Stimulated activated CD8-positive, alpha-beta memory T cell treated with anti-CD3 and anti-CD28 coated beads, Interleukin-15, amount 100 ng/mL, for 48 hours (primary cell): Measurements from ENCODE around the gene PEX14.

ENCODE experiments used
- DNase-seq, 2 donors: peaks; one replicate each; pipeline ENCODE4 v3.0.0-alpha.2; 2020; ENCODE audit warnings: low read depth in 2 of 2

The PEX14 gene

GRCh38 chr1:10631811-10632593 lies 157.3 kb downstream of the PEX14 start:
- no peak for DNase-seq

DNA sequence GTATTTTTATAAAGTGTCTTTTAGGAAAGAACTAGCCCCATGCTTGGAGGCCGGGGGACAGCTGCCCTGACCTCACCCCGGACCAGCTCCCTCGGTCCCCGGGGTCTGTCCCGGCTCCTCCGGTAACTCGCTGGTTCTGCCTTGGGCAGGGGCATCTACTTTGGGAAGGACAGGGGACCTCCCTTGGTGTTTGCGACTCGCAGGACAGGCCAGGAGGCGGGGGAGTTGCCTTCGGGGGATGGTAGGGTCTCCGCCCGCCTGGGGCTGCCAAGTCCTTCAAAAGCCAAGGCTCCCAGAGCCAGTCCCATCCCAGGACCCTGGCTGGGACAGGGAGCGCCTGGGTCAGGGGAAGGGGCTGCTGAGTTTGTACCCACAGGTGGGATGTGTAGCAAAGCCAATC lies 157.9 kb downstream of the PEX14 start:
- DNase-seq = no peak

DNA sequence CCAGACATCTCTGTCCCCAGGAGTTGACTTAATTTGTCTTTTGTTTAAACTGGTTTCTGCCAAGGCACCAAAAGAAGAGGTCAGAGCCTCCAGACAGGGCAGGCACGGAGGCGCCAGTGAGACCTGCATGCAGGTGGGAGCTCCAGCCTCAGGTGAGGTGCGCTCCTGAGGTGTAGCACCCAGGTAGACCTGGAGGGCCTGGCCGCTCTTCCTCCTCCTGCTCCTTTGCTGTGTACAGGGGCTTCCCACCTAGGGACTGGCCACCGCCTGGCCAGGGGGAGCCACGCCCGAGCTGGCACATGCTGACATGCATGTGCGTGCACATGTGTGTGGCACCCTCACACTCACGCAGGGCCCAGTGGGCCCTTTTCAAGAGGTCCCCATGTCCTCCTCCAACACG lies 158.7 kb downstream of the PEX14 start:
- DNase-seq = no peak

DNA sequence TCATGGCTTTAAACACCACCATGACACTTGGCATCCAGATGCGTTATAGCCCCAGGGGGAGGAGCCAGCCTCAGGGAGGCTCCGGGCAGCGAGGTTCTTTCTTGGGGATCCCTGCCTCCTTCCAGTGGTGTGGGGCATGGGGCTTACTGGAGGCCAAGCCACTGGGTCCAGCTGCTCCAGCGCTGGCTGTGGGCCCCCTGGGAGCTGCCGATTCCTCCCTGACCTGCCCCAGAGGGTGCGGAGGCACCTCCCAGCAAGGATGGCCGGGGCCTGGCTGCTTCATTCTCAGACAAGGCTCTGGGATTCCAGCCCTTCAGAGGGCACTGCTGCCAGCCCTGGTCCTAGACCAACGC lies 159.3 kb downstream of the PEX14 start:
- no peak for DNase-seq

GRCh38 chr1:10634428-10635084 lies 159.8 kb downstream of the PEX14 start:
- no peak for DNase-seq

DNA sequence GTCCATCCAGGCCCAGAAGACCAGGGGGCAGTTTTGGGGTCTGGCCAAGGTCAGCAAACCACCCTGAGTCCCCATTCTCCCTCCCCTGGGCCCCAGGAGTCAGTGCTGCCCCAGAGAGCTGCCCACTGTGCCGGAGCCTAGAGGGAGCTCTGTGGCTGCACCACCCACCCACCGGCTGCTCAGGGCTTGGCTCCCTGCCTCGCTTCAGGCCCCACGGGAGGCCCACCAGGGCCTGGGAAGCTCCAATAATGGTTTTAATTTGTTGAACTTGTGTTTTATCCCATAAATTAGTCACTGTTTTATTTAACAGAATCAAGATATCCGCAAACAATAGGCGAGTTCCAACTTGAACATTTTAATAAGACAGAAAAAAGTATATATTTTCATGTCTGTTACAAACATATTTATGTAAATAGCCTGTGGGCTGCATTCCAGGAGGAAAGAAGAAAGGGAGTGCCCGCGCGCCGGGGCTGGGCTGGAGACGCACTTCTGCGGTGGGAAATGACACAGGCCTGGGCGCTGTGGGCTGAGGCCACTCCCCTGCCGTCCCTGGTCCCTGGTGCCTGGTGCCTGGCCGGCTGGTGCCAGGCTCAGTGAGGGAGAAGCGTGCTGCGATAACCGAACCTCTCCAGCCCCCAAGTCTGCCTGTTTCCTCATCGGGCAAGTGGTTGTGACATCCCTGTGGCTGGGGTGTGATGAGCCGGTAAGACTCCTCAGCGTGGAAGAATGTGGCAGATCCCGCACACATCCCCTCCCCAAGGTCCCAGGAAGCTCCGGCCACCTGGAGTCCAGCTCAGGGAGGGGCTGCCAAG lies 160.5 kb downstream of the PEX14 start:
- DNase-seq = no peak

- no peak for DNase-seq
Measured at GRCh38 chr1:10635992-10636391, 161.2 kb downstream of the PEX14 start.

DNA sequence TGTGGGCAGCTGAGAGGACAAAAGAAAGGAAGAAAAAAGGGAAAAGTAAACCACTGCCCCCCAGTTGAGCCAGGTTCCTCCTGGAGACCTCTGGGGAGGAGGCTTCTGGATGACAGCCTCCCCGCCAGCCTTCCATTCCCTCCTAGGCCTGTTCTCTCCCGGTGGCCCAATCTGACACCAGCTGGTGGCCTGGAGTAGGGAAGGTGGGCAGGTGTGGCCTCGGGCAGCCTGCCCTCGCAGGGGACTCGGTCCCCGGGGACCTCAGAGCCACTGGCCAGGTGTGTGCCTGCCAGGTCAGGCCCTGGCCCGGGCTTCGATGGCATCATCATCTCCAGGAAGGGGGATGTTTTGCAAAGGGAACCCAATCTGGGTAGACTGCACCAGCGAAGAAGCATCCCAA lies 162.7 kb downstream of the PEX14 start:
- no peak for DNase-seq

- DNase-seq = no peak
Measured at GRCh38 chr1:10637834-10638558, 163.2 kb downstream of the PEX14 start.

GRCh38 chr1:10638559-10639005 lies 163.8 kb downstream of the PEX14 start:
- no peak for DNase-seq

- DNase-seq = no peak
Measured at GRCh38 chr1:10639011-10639774, 164.4 kb downstream of the PEX14 start.

DNA sequence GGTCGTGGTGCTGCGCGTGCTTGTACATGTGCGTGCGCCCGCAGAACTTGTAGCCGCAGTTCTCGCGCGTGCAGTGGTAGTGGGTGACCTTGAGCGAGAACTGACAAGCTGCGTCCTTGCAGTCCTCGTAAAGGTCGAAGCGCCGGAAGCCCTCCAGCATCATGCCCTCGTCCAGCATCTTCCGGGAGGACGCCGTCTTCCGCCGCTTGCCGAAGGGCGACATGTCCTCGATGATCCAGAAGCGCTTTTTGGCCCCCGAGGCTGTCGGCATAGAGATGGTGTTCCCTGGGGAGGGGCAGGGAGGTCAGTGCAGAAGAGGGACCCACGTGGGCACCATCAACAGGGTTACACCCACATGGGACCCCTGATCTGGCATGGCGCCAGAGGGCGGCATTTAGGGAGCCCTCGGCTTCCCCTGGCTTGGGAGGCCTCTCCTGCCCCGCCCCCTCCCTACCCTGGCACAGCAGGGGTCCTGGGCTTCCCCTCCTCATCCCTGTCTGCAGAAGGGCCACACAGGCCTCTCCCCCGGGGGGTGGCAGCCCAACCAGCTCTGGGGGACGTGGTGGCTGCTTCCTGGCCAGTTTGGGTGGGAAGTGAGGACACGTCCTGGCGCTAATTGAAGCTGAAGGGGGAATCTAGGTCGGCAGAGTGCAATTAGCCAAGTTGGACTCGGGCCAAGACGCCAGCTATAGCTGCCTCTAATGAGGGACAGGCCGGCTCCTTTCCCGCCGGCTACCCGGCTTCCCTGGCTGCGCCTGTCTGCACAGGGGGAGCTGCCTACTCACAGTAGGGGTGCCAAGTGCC lies 165.2 kb downstream of the PEX14 start:
- no peak for DNase-seq

- no peak for DNase-seq
Measured at GRCh38 chr1:10640843-10641553, 166.2 kb downstream of the PEX14 start.

- DNase-seq = no peak
Measured at GRCh38 chr1:10641976-10642375, 167.2 kb downstream of the PEX14 start.

- DNase-seq = no peak
Measured at GRCh38 chr1:10642403-10643080, 167.8 kb downstream of the PEX14 start.

- DNase-seq = no peak
Measured at GRCh38 chr1:10643607-10644306, 169.0 kb downstream of the PEX14 start.

GRCh38 chr1:10644307-10645128 lies 169.8 kb downstream of the PEX14 start:
- peak in 1 of 2 donors; percentile 17 for DNase-seq
